Transverse colon (tissue), 4 donors: ENCODE measurements around the gene ARVCF.

ENCODE experiments used
- EP300 ChIP-seq: sonication (generic); formaldehyde crosslinking; IDR thresholded peaks from one replicate; pipeline ENCODE4 v1.6.1; 2017; ENCODE audit warnings: antibody characterized with exemption, low read depth
- POLR2A ChIP-seq: fragments of 450-650 bp; IDR thresholded peaks from one replicate; pipeline ENCODE4 v1.6.1; 2016; ENCODE audit warnings: antibody characterized with exemption, mild to moderate bottlenecking, moderate library complexity
- POLR2AphosphoS5 ChIP-seq, 3 donors: sonication (generic); formaldehyde crosslinking; IDR thresholded peaks; one replicate each; pipeline ENCODE4 v1.6.1; 2016; ENCODE audit warnings: antibody characterized with exemption in 3 of 3
- TF ChIP-seq, protein P1 (sequence below), 5 experiments: fragments of 200-600 bp in 3 of 5; fragments of 450-650 bp in 2 of 5; sonication (generic) in 3 of 5; IDR thresholded peaks; 1 replicate in 2 of 5; 2 replicates in 3 of 5; pipeline ENCODE4 v1.5.1; 2016 to 2017; ENCODE audit warnings: antibody characterized with exemption in 5 of 5, inconsistent platforms in 3 of 5, mild to moderate bottlenecking in 2 of 5, moderate library complexity in 1 of 5

DNA sequence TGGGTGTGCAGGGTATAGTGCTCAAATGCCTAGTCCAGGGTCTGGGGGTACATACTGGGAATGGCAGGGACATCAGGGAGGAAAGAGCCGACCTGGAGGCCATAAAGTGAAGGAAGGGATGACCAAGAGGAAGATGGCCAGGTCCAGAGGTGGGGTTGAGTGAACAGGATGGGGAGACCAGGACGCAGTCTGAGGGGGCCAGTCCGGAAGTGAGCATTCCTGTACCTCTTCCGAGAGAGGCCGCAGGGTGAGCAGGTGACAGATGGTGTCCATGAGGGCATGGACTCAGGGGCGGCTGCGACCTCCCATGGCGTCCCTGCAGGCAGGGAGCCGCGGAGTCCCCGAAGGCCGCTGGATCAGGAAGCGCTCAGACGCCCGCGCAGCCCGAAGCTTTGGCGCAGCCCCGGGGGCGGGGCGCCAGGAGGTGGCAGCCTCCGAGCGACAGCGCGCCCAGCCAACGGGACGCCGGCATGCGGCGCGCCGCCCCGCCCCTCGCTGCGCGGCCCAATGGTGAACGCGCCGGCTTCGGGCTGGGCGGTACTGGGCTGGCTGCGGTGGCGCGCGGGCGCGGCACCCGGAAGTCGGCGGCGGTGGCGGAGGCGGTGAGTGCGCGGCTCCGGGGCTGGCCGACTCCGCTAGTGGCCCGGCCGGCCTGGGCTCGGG is 4.0 kb upstream of the ARVCF start, which contains the start of gene TANGO2:
- TF ChIP-seq, protein P1, sequence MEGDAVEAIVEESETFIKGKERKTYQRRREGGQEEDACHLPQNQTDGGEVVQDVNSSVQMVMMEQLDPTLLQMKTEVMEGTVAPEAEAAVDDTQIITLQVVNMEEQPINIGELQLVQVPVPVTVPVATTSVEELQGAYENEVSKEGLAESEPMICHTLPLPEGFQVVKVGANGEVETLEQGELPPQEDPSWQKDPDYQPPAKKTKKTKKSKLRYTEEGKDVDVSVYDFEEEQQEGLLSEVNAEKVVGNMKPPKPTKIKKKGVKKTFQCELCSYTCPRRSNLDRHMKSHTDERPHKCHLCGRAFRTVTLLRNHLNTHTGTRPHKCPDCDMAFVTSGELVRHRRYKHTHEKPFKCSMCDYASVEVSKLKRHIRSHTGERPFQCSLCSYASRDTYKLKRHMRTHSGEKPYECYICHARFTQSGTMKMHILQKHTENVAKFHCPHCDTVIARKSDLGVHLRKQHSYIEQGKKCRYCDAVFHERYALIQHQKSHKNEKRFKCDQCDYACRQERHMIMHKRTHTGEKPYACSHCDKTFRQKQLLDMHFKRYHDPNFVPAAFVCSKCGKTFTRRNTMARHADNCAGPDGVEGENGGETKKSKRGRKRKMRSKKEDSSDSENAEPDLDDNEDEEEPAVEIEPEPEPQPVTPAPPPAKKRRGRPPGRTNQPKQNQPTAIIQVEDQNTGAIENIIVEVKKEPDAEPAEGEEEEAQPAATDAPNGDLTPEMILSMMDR (IDR thresholded peaks at IDR 0.05) = no peak
- TF ChIP-seq POLR2A (peak; percentile 75), POLR2AphosphoS5 (IDR thresholded peaks at IDR 0.05) (peak; percentile 50 to 86 (median 85)), EP300 (no peak)
